DND-41 (cell line): ENCODE results near the gene ZNF500.
A peak's percentile ranks its signal among the peaks of the same experiment; 100 is the strongest.

Experiments used
- ATAC-seq: fragments of 200-7000 bp; cut with Tn5 transposase; 3 replicates; pipeline ENCODE4 v1.9.1; 2021; ENCODE audit warnings: low read depth; ENCODE audit not compliant: insufficient read depth
- DNase-seq: peaks from one replicate; pipeline ENCODE4 v3.0.0-alpha.2; 2020
- H2AFZ ChIP-seq: 2 replicates; pipeline ENCODE4 v1.6.0; 2012; ENCODE audit warnings: low read depth, low read length
- H3K27ac ChIP-seq: 2 replicates; pipeline ENCODE4 v1.5.1; 2012; ENCODE audit warnings: low read length, inconsistent platforms
- H3K27me3 ChIP-seq: fragments of 200-600 bp; sonication (generic); 2 replicates; pipeline ENCODE4 v1.6.0; 2012; ENCODE audit warnings: low read length, mild to moderate bottlenecking, inconsistent platforms; ENCODE audit not compliant: insufficient read depth, poor library complexity
- H3K36me3 ChIP-seq: 2 replicates; pipeline ENCODE4 v1.5.1; 2012; ENCODE audit warnings: low read length, inconsistent platforms; ENCODE audit not compliant: insufficient read depth
- H3K4me1 ChIP-seq: 2 replicates; pipeline ENCODE4 v1.5.1; 2012; ENCODE audit warnings: mild to moderate bottlenecking, low read length; ENCODE audit not compliant: insufficient read depth
- H3K4me2 ChIP-seq: 2 replicates; pipeline ENCODE4 v1.6.0; 2012; ENCODE audit warnings: mild to moderate bottlenecking, moderate library complexity, low read length, inconsistent platforms; ENCODE audit not compliant: insufficient read depth
- H3K4me3 ChIP-seq, 2 experiments: fragments of 200-600 bp in 1 of 2; shearing (Covaris generic) in 1 of 2; 2 replicates each; pipeline ENCODE4 v1.5.1; 2012 to 2016; ENCODE audit warnings: inconsistent platforms in 2 of 2, low read length in 2 of 2, mild to moderate bottlenecking in 2 of 2, low read depth in 1 of 2, moderate library complexity in 1 of 2
- H3K79me2 ChIP-seq: 2 replicates; pipeline ENCODE4 v1.6.0; 2012; ENCODE audit warnings: low read length, inconsistent platforms; ENCODE audit not compliant: insufficient read depth
- H3K9ac ChIP-seq: 2 replicates; pipeline ENCODE4 v1.6.0; 2012; ENCODE audit warnings: low read depth, mild to moderate bottlenecking, inconsistent platforms, low read length, moderate library complexity
- H3K9me3 ChIP-seq: 2 replicates; pipeline ENCODE4 v1.5.1; 2012; ENCODE audit warnings: low read length, moderate library complexity, mild to moderate bottlenecking, inconsistent platforms; ENCODE audit not compliant: insufficient read depth, severe bottlenecking
- H4K20me1 ChIP-seq: 2 replicates; pipeline ENCODE4 v1.6.0; 2012; ENCODE audit warnings: low read length; ENCODE audit not compliant: insufficient read depth
- CTCF ChIP-seq: IDR thresholded peaks from 2 replicates; pipeline ENCODE4 v1.5.1; 2012; ENCODE audit warnings: borderline replicate concordance, low read length, moderate library complexity, mild to moderate bottlenecking; ENCODE audit not compliant: poor library complexity, severe bottlenecking; ENCODE audit errors: extremely low read depth
- EZH2 ChIP-seq: IDR thresholded peaks from 3 replicates; pipeline ENCODE4 v1.6.1; 2012; ENCODE audit warnings: borderline replicate concordance, low read depth, mild to moderate bottlenecking, moderate library complexity, low read length, inconsistent platforms; ENCODE audit not compliant: severe bottlenecking

The ZNF500 gene

GRCh38 chr16:4766875-4767628 is at the start of gene ZNF500:
Gene ZNF500 (minus strand): TSS chr16:4767162. CDS start chr16:4765978, 1,184 bp downstream.
- Histone ChIP-seq H3K4me2 (peak within 1 kb of the TSS; percentile 85), H4K20me1 (0 out of 2 replicates have a peak, but pooled peaks cover 3% of the 10 kb centered on the region), H3K4me3 (peak within 1 kb of the TSS; percentile 84 to 89), H2AFZ (peak within 1 kb of the TSS; percentile 98), H3K9me3 (no peaks in the 10 kb centered on the region), H3K27ac (peak within 1 kb of the TSS; percentile 75), H3K79me2 (peaks cover 26% of the 10 kb centered on the region), H3K27me3 (no peaks in the 10 kb centered on the region), H3K9ac (peak within 1 kb of the TSS; percentile 84), H3K4me1 (peaks cover 34% of the 10 kb centered on the region), H3K36me3 (peaks cover 34% of the 10 kb centered on the region)
- peak; percentile 97 for DNase-seq
- ATAC-seq: peak; percentile 96
- no peak for TF ChIP-seq CTCF
- TF ChIP-seq EZH2: no peak

GRCh38 chr16:4814542-4815173 is 47.7 kb upstream of the ZNF500 start:
- H3K9ac ChIP-seq: no peak overlapping the region
- ATAC-seq (no peak), DNase-seq (no peak)
- no peaks in the 10 kb centered on the region for H3K79me2 ChIP-seq
- no peaks in the 10 kb centered on the region for H3K4me1 ChIP-seq
- no peak overlapping the region for H2AFZ ChIP-seq
- H3K9me3 ChIP-seq: no peaks in the 10 kb centered on the region
- H3K27me3 ChIP-seq: no peaks in the 10 kb centered on the region
- peaks cover 4% of the 10 kb centered on the region; the same call in 1 of the 2 replicates for H4K20me1 ChIP-seq
- TF ChIP-seq CTCF (no peak), EZH2 (no peak)
- H3K36me3 ChIP-seq: peaks cover 75% of the 10 kb centered on the region
- no peak overlapping the region for H3K4me2 ChIP-seq
- H3K4me3 ChIP-seq: no peak overlapping the region
- H3K27ac ChIP-seq: no peak overlapping the region

GRCh38 chr16:4814046-4814445 is 47.1 kb upstream of the ZNF500 start:
- H3K4me3 ChIP-seq: no peak overlapping the region
- H3K79me2 ChIP-seq: no peaks in the 10 kb centered on the region
- DNase-seq (no peak), ATAC-seq (no peak)
- no peak overlapping the region for H2AFZ ChIP-seq
- no peaks in the 10 kb centered on the region for H3K27me3 ChIP-seq
- peaks cover 76% of the 10 kb centered on the region for H3K36me3 ChIP-seq
- no peak overlapping the region for H3K9ac ChIP-seq
- no peak overlapping the region for H3K27ac ChIP-seq
- H3K9me3 ChIP-seq: no peaks in the 10 kb centered on the region
- no peaks in the 10 kb centered on the region for H3K4me1 ChIP-seq
- TF ChIP-seq EZH2 (no peak), CTCF (no peak)
- H3K4me2 ChIP-seq: no peak overlapping the region
- peaks cover 2% of the 10 kb centered on the region; the same call in 1 of the 2 replicates for H4K20me1 ChIP-seq
